OCI-LY3 (cell line): ENCODE measurements around the gene SNRPF.

Source experiments
- CTCF ChIP-seq: fragments of 200-600, 300-600 bp; sonication (generic); IDR thresholded peaks from 2 replicates; pipeline ENCODE4 v1.5.1; 2014; ENCODE audit warnings: antibody characterized with exemption, low read length, low read depth
- EZH2phosphoT487 ChIP-seq: fragments of 200-600 bp; shearing (Covaris generic); IDR thresholded peaks from 2 replicates; pipeline ENCODE4 v1.6.1; 2018; ENCODE audit warnings: antibody characterized with exemption, mixed run types, low read depth

GRCh38 chr12:95815632-95816212 lies 43.0 kb upstream of the SNRPF start:
- TF ChIP-seq CTCF (peak; percentile 87), EZH2phosphoT487 (no peak)
